ENCODE results near the gene BOD1.

BOD1 gene

DNA sequence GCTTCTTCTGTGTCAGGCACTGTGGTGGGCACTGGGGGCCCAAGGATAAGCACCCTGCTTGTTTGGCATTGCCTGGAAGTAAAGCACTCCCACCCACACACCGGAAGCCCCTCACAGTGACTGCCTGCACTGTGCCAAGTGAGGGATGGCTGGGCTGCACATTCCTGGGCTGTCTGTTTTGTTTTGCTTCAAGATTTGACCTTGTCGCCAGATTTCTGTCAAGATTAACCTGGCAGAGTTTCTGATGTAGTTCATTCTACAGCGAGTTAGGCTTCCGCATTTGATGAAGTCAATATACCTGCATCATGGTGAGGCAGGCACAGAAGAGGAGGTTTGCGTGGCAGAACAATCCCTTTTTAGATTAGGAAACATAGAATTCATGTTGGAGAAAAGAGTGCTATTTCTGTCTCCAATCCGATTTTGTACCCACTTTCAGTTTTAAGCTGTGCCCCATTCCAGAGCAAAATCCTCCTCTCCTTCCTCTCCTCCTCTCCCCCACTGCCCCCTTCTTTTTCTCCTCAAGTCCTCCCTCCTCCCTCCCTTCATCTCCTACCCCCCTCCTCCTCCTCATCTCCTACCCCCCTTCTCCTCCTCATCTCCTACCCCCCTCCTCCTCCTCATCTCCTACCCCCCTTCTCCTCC, 14.4 kb upstream of the BOD1 start:
- Histone ChIP-seq H3K4me1 (ENCODE audit: control extremely low read depth in 1 of 4, control insufficient read depth in 4 of 4, insufficient read depth in 4 of 4, low read length in 3 of 4) (no peaks in the 10 kb centered on the region), H3K27ac (ENCODE audit: insufficient read depth in 1 of 2, low read depth in 1 of 2, low read length in 2 of 2, poor library complexity in 1 of 2, severe bottlenecking in 2 of 2) (no peak overlapping the region), H3K9me3 (ENCODE audit: control extremely low read depth in 1 of 5, control insufficient read depth in 4 of 5, insufficient read depth in 2 of 5, low read depth in 1 of 5, low read length in 4 of 5) (no peaks in the 10 kb centered on the region), H3K4me3 (ENCODE audit: control insufficient read depth in 1 of 7, extremely low read depth in 1 of 7, insufficient read depth in 4 of 7, low read depth in 2 of 7, low read length in 6 of 7) (no peak overlapping the region), H3K36me3 (ENCODE audit: control insufficient read depth in 4 of 4, insufficient read depth in 4 of 4, low read length in 3 of 4) (no peaks in the 10 kb centered on the region), H3K27me3 (replicated peaks in 2 of 5; ENCODE audit: control insufficient read depth in 4 of 5, insufficient read depth in 5 of 5, low read length in 4 of 5) (peaks cover 0 to 3% (median 0%) of the 10 kb centered on the region in 5 experiments)
- ChIA-PET CTCF (interaction anchor here (1.7 to 2.5 kb wide), 2 partner anchors 15 to 295 kb away, joined by 3 to 9 read pairs; partner anchors contain the start of gene BOD1), POLR2A (no interaction called here)
- no peak for DNase-seq
- WGBS (ENCODE audit: insufficient coverage), result 86% methylated on average over 6 of the region's 6 CpGs

DNA sequence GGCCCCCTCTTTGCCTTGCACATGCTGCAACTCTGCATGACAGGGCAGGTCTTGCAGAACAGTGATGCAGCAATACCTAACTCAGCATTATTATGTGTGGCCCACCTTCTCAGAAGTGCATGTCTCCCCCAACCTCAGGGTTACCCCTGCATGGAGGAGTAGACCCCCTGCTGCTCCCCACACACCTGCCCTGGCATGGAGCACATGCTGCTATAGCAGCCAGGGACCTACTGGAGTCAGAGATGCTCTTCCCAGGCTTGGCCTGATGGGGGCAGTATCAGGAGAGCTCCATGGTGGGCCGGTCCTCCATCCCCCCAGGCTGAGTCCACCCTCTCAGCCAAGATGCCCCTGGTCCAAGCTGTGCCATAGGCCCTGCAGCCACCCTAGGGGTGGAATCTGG, 13.2 kb upstream of the BOD1 start:
- no peaks in the 10 kb centered on the region for H3K4me1 ChIP-seq (ENCODE audit: control extremely low read depth in 1 of 4, control insufficient read depth in 4 of 4, insufficient read depth in 4 of 4, low read length in 3 of 4)
- ChIA-PET CTCF (interaction anchor here (1.1 to 2.5 kb wide), 7 partner anchors 9 to 344 kb away, joined by 3 to 9 read pairs (median 4); partner anchors contain the start of gene BOD1), POLR2A (no interaction called here)
- H3K36me3 ChIP-seq (ENCODE audit: control insufficient read depth in 4 of 4, insufficient read depth in 4 of 4, low read length in 3 of 4), result no peaks in the 10 kb centered on the region
- 22% methylated on average over 1 of the region's 1 CpG for WGBS (ENCODE audit: insufficient coverage)
- no peaks in the 10 kb centered on the region for H3K9me3 ChIP-seq (ENCODE audit: control extremely low read depth in 1 of 5, control insufficient read depth in 4 of 5, insufficient read depth in 2 of 5, low read depth in 1 of 5, low read length in 4 of 5)
- no peak overlapping the region for H3K4me3 ChIP-seq (ENCODE audit: control insufficient read depth in 1 of 7, extremely low read depth in 1 of 7, insufficient read depth in 4 of 7, low read depth in 2 of 7, low read length in 6 of 7)
- peak in 1 of 3 donors; percentile 15 for DNase-seq
- H3K27me3 ChIP-seq (replicated peaks in 2 of 5; ENCODE audit: control insufficient read depth in 4 of 5, insufficient read depth in 5 of 5, low read length in 4 of 5), result peaks cover 0 to 3% (median 0%) of the 10 kb centered on the region in 5 experiments
- H3K27ac ChIP-seq (ENCODE audit: insufficient read depth in 1 of 2, low read depth in 1 of 2, low read length in 2 of 2, poor library complexity in 1 of 2, severe bottlenecking in 2 of 2), result no peak overlapping the region

DNA sequence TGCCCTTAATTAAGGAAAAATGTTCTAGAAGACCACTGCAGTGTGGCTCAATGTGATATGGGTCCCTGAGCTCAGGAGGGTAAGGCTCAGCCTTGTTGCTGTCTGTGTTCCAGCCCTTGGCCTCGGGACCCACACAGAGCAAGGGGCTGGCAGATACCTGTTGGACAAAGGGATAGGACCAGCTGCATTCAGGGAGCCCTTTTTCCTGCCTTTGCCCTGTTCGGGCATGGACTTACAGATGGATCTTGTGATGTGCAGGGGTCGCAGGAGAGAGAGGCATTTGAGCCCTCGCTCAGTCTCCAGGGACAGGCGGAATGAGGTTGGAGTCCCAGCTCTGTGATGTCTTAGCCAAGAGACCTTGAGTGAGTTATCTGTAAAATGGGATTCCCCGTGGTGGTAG, 12.1 kb upstream of the BOD1 start:
- Histone ChIP-seq H3K9me3 (ENCODE audit: control extremely low read depth in 1 of 5, control insufficient read depth in 4 of 5, insufficient read depth in 2 of 5, low read depth in 1 of 5, low read length in 4 of 5) (no peaks in the 10 kb centered on the region), H3K27me3 (replicated peaks in 2 of 5; ENCODE audit: control insufficient read depth in 4 of 5, insufficient read depth in 5 of 5, low read length in 4 of 5) (peaks cover 0 to 5% (median 0%) of the 10 kb centered on the region in 5 experiments), H3K36me3 (ENCODE audit: control insufficient read depth in 4 of 4, insufficient read depth in 4 of 4, low read length in 3 of 4) (no peaks in the 10 kb centered on the region), H3K4me1 (ENCODE audit: control extremely low read depth in 1 of 4, control insufficient read depth in 4 of 4, insufficient read depth in 4 of 4, low read length in 3 of 4) (no peaks in the 10 kb centered on the region), H3K27ac (ENCODE audit: insufficient read depth in 1 of 2, low read depth in 1 of 2, low read length in 2 of 2, poor library complexity in 1 of 2, severe bottlenecking in 2 of 2) (no peak overlapping the region), H3K4me3 (ENCODE audit: control insufficient read depth in 1 of 7, extremely low read depth in 1 of 7, insufficient read depth in 4 of 7, low read depth in 2 of 7, low read length in 6 of 7) (no peak overlapping the region)
- CTCF ChIA-PET, result interaction anchor here (0.7 to 2.5 kb wide), 9 partner anchors 10 to 345 kb away, joined by 3 to 9 read pairs (median 4); no protein-coding TSS in a partner anchor
- no peak for DNase-seq
- 98% methylated on average over 6 of the region's 6 CpGs for WGBS (ENCODE audit: insufficient coverage)
- POLR2A ChIA-PET, result interaction anchor here (0.6 kb wide), 1 partner anchor 330 kb away, joined by 4 read pairs; no protein-coding TSS in a partner anchor

DNA sequence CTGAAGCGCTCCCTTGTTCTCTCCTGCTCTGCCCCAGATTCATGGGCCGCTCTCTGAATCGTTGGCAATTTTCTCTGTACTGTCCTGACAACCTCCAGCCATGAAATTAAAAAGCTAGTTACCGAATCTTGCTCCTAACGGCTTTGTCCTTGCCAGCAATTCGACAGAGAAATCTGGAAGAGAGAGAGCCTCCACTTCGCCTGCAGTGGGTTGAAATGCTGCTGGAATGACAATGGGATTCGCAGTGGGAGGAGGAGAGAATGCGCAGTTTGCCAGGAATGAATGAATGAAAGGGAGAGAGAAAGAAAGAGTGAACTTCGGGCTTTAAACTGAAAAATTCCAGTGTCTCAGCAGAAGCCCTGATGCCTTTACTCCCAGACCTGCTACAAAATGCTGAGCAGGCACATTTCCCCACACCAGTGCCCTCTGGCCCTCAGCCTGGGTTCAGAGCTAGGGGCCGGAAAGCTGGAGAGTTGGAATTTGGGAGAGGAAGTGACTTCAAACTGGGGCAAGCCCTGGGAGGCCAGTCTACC, 11.5 kb upstream of the BOD1 start:
- Histone ChIP-seq H3K27me3 (replicated peaks in 2 of 5; ENCODE audit: control insufficient read depth in 4 of 5, insufficient read depth in 5 of 5, low read length in 4 of 5) (peaks cover 0 to 5% (median 0%) of the 10 kb centered on the region in 5 experiments), H3K4me3 (ENCODE audit: control insufficient read depth in 1 of 7, extremely low read depth in 1 of 7, insufficient read depth in 4 of 7, low read depth in 2 of 7, low read length in 6 of 7) (no peak overlapping the region), H3K27ac (ENCODE audit: insufficient read depth in 1 of 2, low read depth in 1 of 2, low read length in 2 of 2, poor library complexity in 1 of 2, severe bottlenecking in 2 of 2) (no peak overlapping the region), H3K4me1 (ENCODE audit: control extremely low read depth in 1 of 4, control insufficient read depth in 4 of 4, insufficient read depth in 4 of 4, low read length in 3 of 4) (no peaks in the 10 kb centered on the region), H3K36me3 (ENCODE audit: control insufficient read depth in 4 of 4, insufficient read depth in 4 of 4, low read length in 3 of 4) (no peaks in the 10 kb centered on the region), H3K9me3 (ENCODE audit: control extremely low read depth in 1 of 5, control insufficient read depth in 4 of 5, insufficient read depth in 2 of 5, low read depth in 1 of 5, low read length in 4 of 5) (no peaks in the 10 kb centered on the region)
- no peak for DNase-seq
- ChIA-PET CTCF (interaction anchor here (1.1 to 2.3 kb wide), 4 partner anchors 9 to 298 kb away, joined by 3 to 8 read pairs (median 4); no protein-coding TSS in a partner anchor), POLR2A (no interaction called here)
- WGBS (ENCODE audit: insufficient coverage), result 78% methylated on average over 9 of the region's 11 CpGs

DNA sequence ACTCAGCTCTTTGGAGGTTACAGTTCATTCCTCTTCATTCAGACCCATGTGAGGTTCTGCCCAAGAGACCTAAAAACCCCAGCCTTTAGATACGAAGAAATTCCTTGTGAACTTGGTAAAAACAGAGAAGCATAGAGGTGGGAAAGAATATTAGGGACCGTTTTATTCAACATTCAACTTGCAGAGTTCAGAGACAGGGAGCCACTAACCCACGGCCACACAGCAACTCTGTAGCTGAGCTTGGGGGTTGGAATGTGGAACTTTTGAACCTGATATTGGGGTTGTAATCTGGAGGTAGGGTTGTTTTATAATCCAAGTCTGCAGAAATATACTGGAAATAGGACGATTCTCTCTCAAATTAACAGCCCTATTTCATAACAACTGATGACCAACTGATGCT, 10.8 kb upstream of the BOD1 start:
- no peaks in the 10 kb centered on the region for H3K4me1 ChIP-seq (ENCODE audit: control extremely low read depth in 1 of 4, control insufficient read depth in 4 of 4, insufficient read depth in 4 of 4, low read length in 3 of 4)
- H3K9me3 ChIP-seq (ENCODE audit: control extremely low read depth in 1 of 5, control insufficient read depth in 4 of 5, insufficient read depth in 2 of 5, low read depth in 1 of 5, low read length in 4 of 5), result no peaks in the 10 kb centered on the region
- H3K36me3 ChIP-seq (ENCODE audit: control insufficient read depth in 4 of 4, insufficient read depth in 4 of 4, low read length in 3 of 4), result no peaks in the 10 kb centered on the region
- POLR2A ChIA-PET, result no interaction called here
- WGBS (ENCODE audit: insufficient coverage), result 100% methylated on average over 2 of the region's 4 CpGs
- DNase-seq, result no peak
- CTCF ChIA-PET, result interaction anchor here (1.1 to 1.5 kb wide), 5 partner anchors 9 to 347 kb away, joined by 3 to 6 read pairs (median 3); no protein-coding TSS in a partner anchor
- no peak overlapping the region for H3K4me3 ChIP-seq (ENCODE audit: control insufficient read depth in 1 of 7, extremely low read depth in 1 of 7, insufficient read depth in 4 of 7, low read depth in 2 of 7, low read length in 6 of 7)
- H3K27me3 ChIP-seq (replicated peaks in 2 of 5; ENCODE audit: control insufficient read depth in 4 of 5, insufficient read depth in 5 of 5, low read length in 4 of 5), result peaks cover 0 to 5% (median 0%) of the 10 kb centered on the region in 5 experiments
- H3K27ac ChIP-seq (ENCODE audit: insufficient read depth in 1 of 2, low read depth in 1 of 2, low read length in 2 of 2, poor library complexity in 1 of 2, severe bottlenecking in 2 of 2), result no peak overlapping the region

DNA sequence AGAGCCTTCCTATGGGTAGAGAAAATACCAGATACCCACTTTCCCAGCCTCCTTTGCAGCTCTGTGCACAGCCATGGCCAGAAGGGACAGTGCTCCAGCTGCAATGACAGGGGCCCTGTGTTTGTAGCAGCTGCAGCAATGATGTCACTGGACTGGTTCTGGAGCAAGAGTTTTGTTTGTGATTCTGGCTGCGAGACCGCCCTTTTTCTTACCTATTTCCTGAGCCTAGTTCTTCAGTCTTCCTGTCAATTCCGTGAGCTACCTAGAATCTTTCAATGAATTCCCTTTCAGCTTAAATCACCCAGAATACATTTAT, 10.0 kb upstream of the BOD1 start:
- ChIA-PET CTCF (interaction anchor here (1.4 to 1.5 kb wide), 4 partner anchors 8 to 348 kb away, joined by 3 to 6 read pairs (median 3); no protein-coding TSS in a partner anchor), POLR2A (no interaction called here)
- H3K36me3 ChIP-seq (ENCODE audit: control insufficient read depth in 4 of 4, insufficient read depth in 4 of 4, low read length in 3 of 4), result no peaks in the 10 kb centered on the region
- no peak overlapping the region for H3K27ac ChIP-seq (ENCODE audit: insufficient read depth in 1 of 2, low read depth in 1 of 2, low read length in 2 of 2, poor library complexity in 1 of 2, severe bottlenecking in 2 of 2)
- peaks cover 0 to 5% (median 0%) of the 10 kb centered on the region in 5 experiments for H3K27me3 ChIP-seq (replicated peaks in 2 of 5; ENCODE audit: control insufficient read depth in 4 of 5, insufficient read depth in 5 of 5, low read length in 4 of 5)
- H3K9me3 ChIP-seq (ENCODE audit: control extremely low read depth in 1 of 5, control insufficient read depth in 4 of 5, insufficient read depth in 2 of 5, low read depth in 1 of 5, low read length in 4 of 5), result no peaks in the 10 kb centered on the region
- WGBS (ENCODE audit: insufficient coverage), result 100% methylated on average over 1 of the region's 3 CpGs
- DNase-seq, result no peak
- H3K4me1 ChIP-seq (ENCODE audit: control extremely low read depth in 1 of 4, control insufficient read depth in 4 of 4, insufficient read depth in 4 of 4, low read length in 3 of 4), result no peaks in the 10 kb centered on the region
- H3K4me3 ChIP-seq (ENCODE audit: control insufficient read depth in 1 of 7, extremely low read depth in 1 of 7, insufficient read depth in 4 of 7, low read depth in 2 of 7, low read length in 6 of 7), result no peak overlapping the region
